HL-60 (cell line): ENCODE measurements around the gene RASA2.

ENCODE experiments used
- DNase-seq, 2 experiments: peaks; one replicate each; pipeline ENCODE4 v3.0.0-alpha.2; 2010 to 2020; ENCODE audit warnings: low read depth in 1 of 2, low spot score in 1 of 2
- H3K27ac ChIP-seq: fragments of 250-450 bp; sonication (Bioruptor Pico); replicated peaks from 2 replicates; pipeline ENCODE4 v1.5.1; 2020; ENCODE audit warnings: mild to moderate bottlenecking, moderate library complexity
- H3K27me3 ChIP-seq: fragments of 250-450 bp; sonication (Bioruptor Pico); 2 replicates; pipeline ENCODE4 v1.5.1; 2021; ENCODE audit warnings: mild to moderate bottlenecking, moderate library complexity; ENCODE audit not compliant: insufficient read depth, poor library complexity, severe bottlenecking
- H3K4me3 ChIP-seq: replicated peaks from 2 replicates; pipeline ENCODE4 v1.5.1; 2011; ENCODE audit warnings: mild to moderate bottlenecking, control low read depth, low read length; ENCODE audit not compliant: insufficient read depth
- CTCF ChIP-seq: IDR thresholded peaks from one replicate; pipeline ENCODE4 v1.5.1; 2011; ENCODE audit warnings: low read length, control low read depth, inconsistent platforms; ENCODE audit not compliant: insufficient read depth
- GABPA ChIP-seq: IDR thresholded peaks from 2 replicates; pipeline ENCODE4 v1.6.1; 2012; ENCODE audit warnings: low read depth
- POLR2AphosphoS5 ChIP-seq: IDR thresholded peaks from 2 replicates; pipeline ENCODE4 v1.6.1; 2012; ENCODE audit warnings: low read depth
- SPI1 ChIP-seq: IDR thresholded peaks from 2 replicates; pipeline ENCODE4 v1.6.1; 2012; ENCODE audit warnings: low read depth, mild to moderate bottlenecking, borderline replicate concordance
- TF ChIP-seq, protein P1 (sequence below): IDR thresholded peaks from 2 replicates; pipeline ENCODE4 v1.6.1; 2012; ENCODE audit warnings: low read depth; ENCODE audit not compliant: insufficient replicate concordance

RASA2 gene

GRCh38 chr3:141643796-141644195 lies 157.0 kb downstream of the RASA2 start:
- DNase-seq = no peak
- TF ChIP-seq SPI1 (no peak), GABPA (no peak), CTCF (no peak), POLR2AphosphoS5 (no peak)
- TF ChIP-seq, protein P1, sequence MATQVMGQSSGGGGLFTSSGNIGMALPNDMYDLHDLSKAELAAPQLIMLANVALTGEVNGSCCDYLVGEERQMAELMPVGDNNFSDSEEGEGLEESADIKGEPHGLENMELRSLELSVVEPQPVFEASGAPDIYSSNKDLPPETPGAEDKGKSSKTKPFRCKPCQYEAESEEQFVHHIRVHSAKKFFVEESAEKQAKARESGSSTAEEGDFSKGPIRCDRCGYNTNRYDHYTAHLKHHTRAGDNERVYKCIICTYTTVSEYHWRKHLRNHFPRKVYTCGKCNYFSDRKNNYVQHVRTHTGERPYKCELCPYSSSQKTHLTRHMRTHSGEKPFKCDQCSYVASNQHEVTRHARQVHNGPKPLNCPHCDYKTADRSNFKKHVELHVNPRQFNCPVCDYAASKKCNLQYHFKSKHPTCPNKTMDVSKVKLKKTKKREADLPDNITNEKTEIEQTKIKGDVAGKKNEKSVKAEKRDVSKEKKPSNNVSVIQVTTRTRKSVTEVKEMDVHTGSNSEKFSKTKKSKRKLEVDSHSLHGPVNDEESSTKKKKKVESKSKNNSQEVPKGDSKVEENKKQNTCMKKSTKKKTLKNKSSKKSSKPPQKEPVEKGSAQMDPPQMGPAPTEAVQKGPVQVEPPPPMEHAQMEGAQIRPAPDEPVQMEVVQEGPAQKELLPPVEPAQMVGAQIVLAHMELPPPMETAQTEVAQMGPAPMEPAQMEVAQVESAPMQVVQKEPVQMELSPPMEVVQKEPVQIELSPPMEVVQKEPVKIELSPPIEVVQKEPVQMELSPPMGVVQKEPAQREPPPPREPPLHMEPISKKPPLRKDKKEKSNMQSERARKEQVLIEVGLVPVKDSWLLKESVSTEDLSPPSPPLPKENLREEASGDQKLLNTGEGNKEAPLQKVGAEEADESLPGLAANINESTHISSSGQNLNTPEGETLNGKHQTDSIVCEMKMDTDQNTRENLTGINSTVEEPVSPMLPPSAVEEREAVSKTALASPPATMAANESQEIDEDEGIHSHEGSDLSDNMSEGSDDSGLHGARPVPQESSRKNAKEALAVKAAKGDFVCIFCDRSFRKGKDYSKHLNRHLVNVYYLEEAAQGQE = no peak
- Histone ChIP-seq H3K27me3 (no peaks in the 10 kb centered on the region), H3K27ac (no peak overlapping the region), H3K4me3 (no peak overlapping the region)

DNA sequence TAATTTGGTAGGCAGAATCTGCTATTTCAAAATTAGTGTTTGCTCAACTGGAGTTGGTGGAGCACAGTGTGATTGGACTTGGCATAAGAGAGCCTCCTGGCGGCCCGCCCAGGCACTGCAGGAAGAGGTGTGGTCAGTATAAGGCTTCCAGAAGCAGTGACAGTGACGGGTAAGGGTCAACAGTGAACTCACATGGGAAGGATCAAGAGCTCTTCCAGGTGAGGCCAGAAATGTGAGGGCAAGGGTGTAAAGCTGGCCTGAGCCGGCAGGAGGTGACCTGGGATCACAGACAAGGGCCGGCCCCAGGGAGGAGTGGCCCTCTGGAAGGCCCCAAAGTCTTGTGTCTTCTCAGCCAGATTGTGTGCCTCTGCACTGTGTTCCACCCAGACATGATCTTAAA lies 158.1 kb downstream of the RASA2 start:
- Histone ChIP-seq H3K27ac (no peak overlapping the region), H3K27me3 (no peaks in the 10 kb centered on the region), H3K4me3 (no peak overlapping the region)
- peak; percentile 55 to 74 for DNase-seq
- TF ChIP-seq, protein P1 = no peak
- TF ChIP-seq SPI1 (no peak), CTCF (peak; percentile 84), POLR2AphosphoS5 (no peak), GABPA (no peak)

- no peak overlapping the region for H3K27ac ChIP-seq
- DNase-seq = peak; percentile 76 to 88
- H3K4me3 ChIP-seq = no peak overlapping the region
- TF ChIP-seq GABPA (no peak), POLR2AphosphoS5 (0 out of 2 replicates have a peak, but pooled peaks have one; percentile 18)
- H3K27me3 ChIP-seq = no peaks in the 10 kb centered on the region
These were observed 160.1 kb downstream of the RASA2 start for GRCh38 chr3:141646760-141647561.

DNA sequence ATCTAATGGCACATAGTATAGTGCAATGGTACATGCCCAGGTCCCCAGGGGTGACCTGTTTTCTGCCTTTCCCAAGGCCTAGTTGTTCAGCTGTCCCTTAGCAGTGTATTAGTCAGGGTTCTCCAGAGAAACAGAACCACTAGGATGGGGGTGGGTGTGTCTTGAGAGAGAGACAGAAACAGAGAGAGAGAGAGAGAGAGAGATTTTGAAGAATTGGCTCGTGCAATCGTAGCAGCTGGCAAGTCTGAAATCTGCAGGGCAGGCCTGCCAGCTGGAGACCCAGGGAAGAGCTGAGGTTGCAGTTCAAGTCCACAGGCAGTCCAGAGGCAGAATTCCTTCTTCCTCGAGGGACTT lies 160.7 kb downstream of the RASA2 start:
- TF ChIP-seq SPI1 (no peak), GABPA (no peak), CTCF (no peak), POLR2AphosphoS5 (no peak)
- TF ChIP-seq, protein P1 = no peak
- DNase-seq = no peak
- Histone ChIP-seq H3K27ac (no peak overlapping the region), H3K4me3 (no peak overlapping the region), H3K27me3 (no peaks in the 10 kb centered on the region)
